Measurements from ENCODE around the gene FAM217B.

The FAM217B gene

GRCh38 chr20:59988141-59988540 is 48.0 kb downstream of the FAM217B start:
- no peaks in the 10 kb centered on the region for H3K36me3 ChIP-seq (replicated peaks)
- peak; percentile 5 for DNase-seq
- no peak overlapping the region for H3K4me3 ChIP-seq (ENCODE audit: low read depth, low read length)
- H3K27ac ChIP-seq: no peak overlapping the region
- in situ Hi-C loops (cut with HindIII; ENCODE audit: low pct_ligation_motif_present, low sequenced_read_pairs): no loop called here
- TF ChIP-seq, protein P1, sequence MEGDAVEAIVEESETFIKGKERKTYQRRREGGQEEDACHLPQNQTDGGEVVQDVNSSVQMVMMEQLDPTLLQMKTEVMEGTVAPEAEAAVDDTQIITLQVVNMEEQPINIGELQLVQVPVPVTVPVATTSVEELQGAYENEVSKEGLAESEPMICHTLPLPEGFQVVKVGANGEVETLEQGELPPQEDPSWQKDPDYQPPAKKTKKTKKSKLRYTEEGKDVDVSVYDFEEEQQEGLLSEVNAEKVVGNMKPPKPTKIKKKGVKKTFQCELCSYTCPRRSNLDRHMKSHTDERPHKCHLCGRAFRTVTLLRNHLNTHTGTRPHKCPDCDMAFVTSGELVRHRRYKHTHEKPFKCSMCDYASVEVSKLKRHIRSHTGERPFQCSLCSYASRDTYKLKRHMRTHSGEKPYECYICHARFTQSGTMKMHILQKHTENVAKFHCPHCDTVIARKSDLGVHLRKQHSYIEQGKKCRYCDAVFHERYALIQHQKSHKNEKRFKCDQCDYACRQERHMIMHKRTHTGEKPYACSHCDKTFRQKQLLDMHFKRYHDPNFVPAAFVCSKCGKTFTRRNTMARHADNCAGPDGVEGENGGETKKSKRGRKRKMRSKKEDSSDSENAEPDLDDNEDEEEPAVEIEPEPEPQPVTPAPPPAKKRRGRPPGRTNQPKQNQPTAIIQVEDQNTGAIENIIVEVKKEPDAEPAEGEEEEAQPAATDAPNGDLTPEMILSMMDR (IDR thresholded peaks at IDR 0.05; ENCODE audit: low read depth, low read length, missing control alignments): no peak
- H3K27me3 ChIP-seq (replicated peaks): no peaks in the 10 kb centered on the region

GRCh38 chr20:59992526-59993084 is 52.4 kb downstream of the FAM217B start:
- no peak overlapping the region for H3K27ac ChIP-seq
- H3K27me3 ChIP-seq (replicated peaks): no peaks in the 10 kb centered on the region
- no peak overlapping the region for H3K4me3 ChIP-seq (ENCODE audit: low read depth, low read length)
- in situ Hi-C loops (cut with HindIII; ENCODE audit: low pct_ligation_motif_present, low sequenced_read_pairs): no loop called here
- DNase-seq: no peak
- TF ChIP-seq, protein P1 (IDR thresholded peaks at IDR 0.05; ENCODE audit: low read depth, low read length, missing control alignments): no peak
- no peaks in the 10 kb centered on the region for H3K36me3 ChIP-seq (replicated peaks)

- Histone ChIP-seq H3K4me3 (ENCODE audit: low read depth, low read length) (no peak overlapping the region), H3K36me3 (replicated peaks) (no peaks in the 10 kb centered on the region), H3K27ac (no peak overlapping the region), H3K27me3 (replicated peaks) (no peaks in the 10 kb centered on the region)
- in situ Hi-C loops (cut with HindIII; ENCODE audit: low pct_ligation_motif_present, low sequenced_read_pairs): no loop called here
- TF ChIP-seq, protein P1 (IDR thresholded peaks at IDR 0.05; ENCODE audit: low read depth, low read length, missing control alignments): no peak
- no peak for DNase-seq
These were observed 53.7 kb downstream of the FAM217B start for GRCh38 chr20:59993736-59994430.

DNA sequence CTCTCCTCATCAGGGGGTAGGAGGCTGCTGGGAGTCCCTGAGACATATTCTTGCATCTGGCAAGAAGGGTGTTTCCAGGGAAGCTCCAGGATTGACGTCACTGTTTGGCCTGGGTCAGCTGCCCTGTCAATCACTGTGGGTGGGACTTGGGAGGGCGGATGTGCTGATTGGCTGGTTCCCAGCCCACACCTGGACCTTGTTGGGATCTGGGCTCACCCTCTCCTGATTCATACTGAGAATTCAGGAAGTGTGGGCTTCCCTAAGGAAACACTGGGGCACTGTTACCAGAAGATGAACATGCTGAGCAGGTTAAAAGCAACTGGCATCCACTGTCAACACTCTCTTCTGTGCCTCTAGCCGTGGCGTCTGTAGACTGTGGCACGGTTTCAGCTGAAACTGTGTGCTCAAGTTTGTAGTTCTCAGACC is 54.5 kb downstream of the FAM217B start:
- Histone ChIP-seq H3K27ac (no peak overlapping the region), H3K27me3 (replicated peaks) (no peaks in the 10 kb centered on the region), H3K4me3 (ENCODE audit: low read depth, low read length) (no peak overlapping the region), H3K36me3 (replicated peaks) (no peaks in the 10 kb centered on the region)
- TF ChIP-seq, protein P1 (IDR thresholded peaks at IDR 0.05; ENCODE audit: low read depth, low read length, missing control alignments): no peak
- no peak for DNase-seq
- in situ Hi-C loops (cut with HindIII; ENCODE audit: low pct_ligation_motif_present, low sequenced_read_pairs): no loop called here

DNA sequence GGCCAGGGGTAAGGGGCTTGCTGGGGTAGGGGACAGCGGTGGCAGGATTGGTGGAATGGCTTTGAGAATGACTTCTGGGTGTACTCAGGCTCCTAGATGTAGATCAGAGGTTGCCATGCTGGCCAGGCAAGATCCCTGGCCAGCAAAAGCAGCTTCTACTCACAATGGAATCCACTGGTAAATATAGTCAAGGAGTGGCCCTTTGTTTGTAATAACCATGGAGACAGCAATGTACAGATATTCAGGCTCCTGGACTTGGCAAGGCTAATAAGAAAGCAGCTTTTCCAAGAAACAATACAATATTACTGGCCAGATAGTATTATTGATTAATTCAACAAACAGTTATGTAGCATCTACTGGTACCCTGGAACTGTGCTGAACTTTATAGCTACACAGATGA is 55.9 kb downstream of the FAM217B start:
- TF ChIP-seq, protein P1 (IDR thresholded peaks at IDR 0.05; ENCODE audit: low read depth, low read length, missing control alignments): no peak
- no peak overlapping the region for H3K27ac ChIP-seq
- in situ Hi-C loops (cut with HindIII; ENCODE audit: low pct_ligation_motif_present, low sequenced_read_pairs): no loop called here
- no peak overlapping the region for H3K4me3 ChIP-seq (ENCODE audit: low read depth, low read length)
- no peak for DNase-seq
- H3K27me3 ChIP-seq (replicated peaks): no peaks in the 10 kb centered on the region
- H3K36me3 ChIP-seq (replicated peaks): no peaks in the 10 kb centered on the region
